ENCODE results near the gene GALNTL6. TPM values are rescaled to one million over a fixed set of nuclear protein-coding genes. Genes with fewer than 3 reads are reported as not detected.

The GALNTL6 gene
- total RNA-seq, 2 experiments from 2014 or later: not detected

DNA sequence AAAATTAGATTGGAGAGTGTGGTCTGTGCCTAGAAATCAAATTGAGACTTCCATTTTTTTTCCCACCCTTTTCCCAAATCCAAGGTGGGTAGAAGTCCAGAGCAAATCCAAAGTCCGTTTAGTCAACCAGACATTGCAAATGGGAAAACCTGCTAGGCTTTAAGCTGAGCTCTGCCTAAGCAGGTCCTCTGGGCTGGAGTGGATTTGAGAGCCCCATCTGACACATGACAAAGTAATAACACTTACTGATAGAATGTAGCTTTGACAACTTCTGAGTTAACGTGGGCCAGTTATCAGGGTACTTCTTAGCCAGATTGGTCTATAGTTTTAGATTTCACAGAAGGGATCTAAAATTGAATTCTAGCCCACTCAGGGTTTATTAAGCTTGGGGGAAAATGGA lies 242.3 kb downstream of the GALNTL6 start:
- Mint-ChIP-seq H3K4me1 (no peaks in the 10 kb centered on the region), H3K4me3 (no peak overlapping the region), H3K9me3 (peaks cover 3% of the 10 kb centered on the region), H3K27ac (no peak overlapping the region), H3K27me3 (no peaks in the 10 kb centered on the region), H3K36me3 (no peaks in the 10 kb centered on the region)
- DNase-seq (no peak), ATAC-seq (ENCODE audit: low read depth) (no peak)
- POLR2A ChIA-PET: no interaction called here

GRCh38 chr4:172061204-172061603 lies 248.0 kb downstream of the GALNTL6 start:
- Mint-ChIP-seq H3K27ac (no peak overlapping the region), H3K4me1 (no peaks in the 10 kb centered on the region), H3K4me3 (no peak overlapping the region), H3K36me3 (no peaks in the 10 kb centered on the region), H3K9me3 (peaks cover 2% of the 10 kb centered on the region), H3K27me3 (no peaks in the 10 kb centered on the region)
- POLR2A ChIA-PET: no interaction called here
- DNase-seq (no peak), ATAC-seq (ENCODE audit: low read depth) (no peak)

- no peaks in the 10 kb centered on the region for H3K36me3 Mint-ChIP-seq
- no peaks in the 10 kb centered on the region for H3K27me3 Mint-ChIP-seq
- DNase-seq (no peak), ATAC-seq (ENCODE audit: low read depth) (no peak)
- H3K27ac Mint-ChIP-seq: no peak overlapping the region
- no peaks in the 10 kb centered on the region for H3K9me3 Mint-ChIP-seq
- H3K4me1 Mint-ChIP-seq: no peaks in the 10 kb centered on the region
- no peak overlapping the region for H3K4me3 Mint-ChIP-seq
- POLR2A ChIA-PET: no interaction called here
These were observed 255.3 kb downstream of the GALNTL6 start for GRCh38 chr4:172068506-172068905.

- H3K4me1 Mint-ChIP-seq: no peaks in the 10 kb centered on the region
- H3K9me3 Mint-ChIP-seq: peaks cover 2% of the 10 kb centered on the region
- no peak overlapping the region for H3K4me3 Mint-ChIP-seq
- ATAC-seq (ENCODE audit: low read depth) (no peak), DNase-seq (no peak)
- POLR2A ChIA-PET: no interaction called here
- no peaks in the 10 kb centered on the region for H3K27me3 Mint-ChIP-seq
- no peak overlapping the region for H3K27ac Mint-ChIP-seq
- no peaks in the 10 kb centered on the region for H3K36me3 Mint-ChIP-seq
These were observed 260.4 kb downstream of the GALNTL6 start for GRCh38 chr4:172073590-172073989.

- DNase-seq (no peak), ATAC-seq (ENCODE audit: low read depth) (no peak)
- Mint-ChIP-seq H3K9me3 (peaks cover 1% of the 10 kb centered on the region), H3K4me1 (no peaks in the 10 kb centered on the region), H3K27me3 (no peaks in the 10 kb centered on the region), H3K4me3 (no peak overlapping the region), H3K27ac (no peak overlapping the region), H3K36me3 (no peaks in the 10 kb centered on the region)
- POLR2A ChIA-PET: no interaction called here
These were observed 270.1 kb downstream of the GALNTL6 start for GRCh38 chr4:172083272-172083671.

DNA sequence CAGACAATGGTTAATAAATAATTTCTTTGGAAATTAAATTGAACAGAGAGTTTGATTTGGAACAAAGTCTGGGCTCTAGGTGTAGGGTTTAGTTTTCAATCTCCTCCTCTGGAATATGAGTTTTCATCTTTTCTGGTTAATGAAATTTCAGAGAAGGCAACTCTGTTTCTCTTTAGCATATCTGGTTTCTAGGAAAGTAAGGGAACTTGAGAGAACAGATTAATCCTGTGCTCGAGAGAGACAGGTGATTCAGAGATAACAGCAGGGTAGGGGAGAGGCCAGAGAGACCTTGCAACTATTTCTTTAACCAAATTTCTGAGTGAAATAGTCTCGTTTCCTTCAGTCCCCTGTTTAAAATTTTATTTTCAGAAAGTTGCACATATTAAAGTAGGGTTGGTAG lies 275.4 kb downstream of the GALNTL6 start:
- DNase-seq (no peak), ATAC-seq (ENCODE audit: low read depth) (no peak)
- POLR2A ChIA-PET: no interaction called here
- no peak overlapping the region for H3K4me3 Mint-ChIP-seq
- H3K36me3 Mint-ChIP-seq: no peaks in the 10 kb centered on the region
- H3K4me1 Mint-ChIP-seq: no peaks in the 10 kb centered on the region
- peaks cover 1% of the 10 kb centered on the region for H3K9me3 Mint-ChIP-seq
- no peaks in the 10 kb centered on the region for H3K27me3 Mint-ChIP-seq
- no peak overlapping the region for H3K27ac Mint-ChIP-seq

- H3K9me3 Mint-ChIP-seq: peaks cover 1% of the 10 kb centered on the region
- H3K4me1 Mint-ChIP-seq: no peaks in the 10 kb centered on the region
- H3K36me3 Mint-ChIP-seq: no peaks in the 10 kb centered on the region
These were observed 282.0 kb downstream of the GALNTL6 start for GRCh38 chr4:172095161-172095560.

GRCh38 chr4:172096786-172097185 lies 283.6 kb downstream of the GALNTL6 start:
- Mint-ChIP-seq H3K9me3 (no peaks in the 10 kb centered on the region), H3K27me3 (no peaks in the 10 kb centered on the region), H3K36me3 (no peaks in the 10 kb centered on the region), H3K4me1 (no peaks in the 10 kb centered on the region), H3K27ac (no peak overlapping the region), H3K4me3 (no peak overlapping the region)
- ATAC-seq (ENCODE audit: low read depth): no peak
- POLR2A ChIA-PET: no interaction called here
- no peak for DNase-seq

More at GRCh38 chr4:172095161-172095560, 282.0 kb downstream of the GALNTL6 start:
- Mint-ChIP-seq H3K4me3 (no peak overlapping the region), H3K27ac (no peak overlapping the region), H3K27me3 (no peaks in the 10 kb centered on the region)
- ATAC-seq (ENCODE audit: low read depth) (no peak), DNase-seq (no peak)
- POLR2A ChIA-PET: no interaction called here

DNA sequence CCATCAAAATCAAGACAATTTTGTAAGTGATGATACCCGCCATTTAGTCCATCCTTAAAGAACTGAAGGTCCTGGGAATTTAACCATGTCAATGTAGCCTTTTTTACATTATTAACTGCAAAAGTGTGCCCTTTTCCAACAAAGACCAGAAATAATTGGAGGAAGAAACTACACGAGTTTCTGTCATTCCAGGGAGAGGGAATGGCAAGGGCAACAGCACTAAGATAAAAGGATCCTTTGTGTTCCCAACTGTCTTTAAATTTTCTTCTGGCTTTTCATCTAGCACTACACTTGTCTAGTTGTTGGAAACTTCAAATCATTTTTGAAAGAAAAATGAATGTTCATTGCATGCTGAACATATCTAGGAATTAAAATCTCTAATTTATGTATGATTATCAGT lies 286.2 kb downstream of the GALNTL6 start:
- no peaks in the 10 kb centered on the region for H3K9me3 Mint-ChIP-seq
- no peaks in the 10 kb centered on the region for H3K27me3 Mint-ChIP-seq
- H3K4me3 Mint-ChIP-seq: no peak overlapping the region
- DNase-seq (no peak), ATAC-seq (ENCODE audit: low read depth) (no peak)
- no peak overlapping the region for H3K27ac Mint-ChIP-seq
- no peaks in the 10 kb centered on the region for H3K36me3 Mint-ChIP-seq
- H3K4me1 Mint-ChIP-seq: no peaks in the 10 kb centered on the region
- POLR2A ChIA-PET: no interaction called here

GRCh38 chr4:172103456-172103855 lies 290.3 kb downstream of the GALNTL6 start:
- no peaks in the 10 kb centered on the region for H3K36me3 Mint-ChIP-seq
- H3K27me3 Mint-ChIP-seq: no peaks in the 10 kb centered on the region
- POLR2A ChIA-PET: no interaction called here
- no peaks in the 10 kb centered on the region for H3K9me3 Mint-ChIP-seq
- no peak overlapping the region for H3K4me3 Mint-ChIP-seq
- DNase-seq (no peak), ATAC-seq (ENCODE audit: low read depth) (no peak)
- H3K4me1 Mint-ChIP-seq: no peaks in the 10 kb centered on the region
- no peak overlapping the region for H3K27ac Mint-ChIP-seq

DNA sequence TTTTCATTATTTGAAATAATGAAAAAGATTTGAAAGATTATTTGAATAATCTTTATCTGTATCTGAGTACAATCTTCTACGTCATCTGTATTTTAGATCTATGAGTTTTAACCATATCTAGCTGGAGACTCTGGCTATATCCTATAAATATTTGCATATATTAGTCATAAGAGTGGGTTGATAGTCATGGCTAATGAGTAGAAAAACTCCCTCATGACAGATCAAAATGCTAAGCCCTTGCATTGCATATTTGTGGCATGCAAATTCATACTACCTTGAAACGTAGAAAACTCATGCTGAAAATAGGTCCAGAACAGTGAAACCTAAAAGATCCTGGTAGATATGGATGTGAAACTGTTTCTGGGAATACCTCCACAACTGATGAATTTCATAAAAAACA lies 291.3 kb downstream of the GALNTL6 start:
- DNase-seq (no peak), ATAC-seq (ENCODE audit: low read depth) (no peak)
- no peaks in the 10 kb centered on the region for H3K27me3 Mint-ChIP-seq
- H3K4me1 Mint-ChIP-seq: no peaks in the 10 kb centered on the region
- H3K4me3 Mint-ChIP-seq: no peak overlapping the region
- H3K36me3 Mint-ChIP-seq: no peaks in the 10 kb centered on the region
- H3K27ac Mint-ChIP-seq: no peak overlapping the region
- H3K9me3 Mint-ChIP-seq: no peaks in the 10 kb centered on the region
- POLR2A ChIA-PET: no interaction called here

- Mint-ChIP-seq H3K27me3 (no peaks in the 10 kb centered on the region), H3K4me1 (no peaks in the 10 kb centered on the region), H3K4me3 (no peak overlapping the region), H3K9me3 (no peaks in the 10 kb centered on the region), H3K27ac (no peak overlapping the region), H3K36me3 (no peaks in the 10 kb centered on the region)
- POLR2A ChIA-PET: no interaction called here
- ATAC-seq (ENCODE audit: low read depth) (no peak), DNase-seq (no peak)
These were observed 292.7 kb downstream of the GALNTL6 start for GRCh38 chr4:172105918-172106317.

GRCh38 chr4:172109466-172109865 lies 296.3 kb downstream of the GALNTL6 start:
- Mint-ChIP-seq H3K4me3 (no peak overlapping the region), H3K27ac (no peak overlapping the region), H3K9me3 (no peaks in the 10 kb centered on the region), H3K36me3 (no peaks in the 10 kb centered on the region), H3K27me3 (no peaks in the 10 kb centered on the region), H3K4me1 (no peaks in the 10 kb centered on the region)
- POLR2A ChIA-PET: no interaction called here
- no peak for DNase-seq
- ATAC-seq (ENCODE audit: low read depth): no peak

DNA sequence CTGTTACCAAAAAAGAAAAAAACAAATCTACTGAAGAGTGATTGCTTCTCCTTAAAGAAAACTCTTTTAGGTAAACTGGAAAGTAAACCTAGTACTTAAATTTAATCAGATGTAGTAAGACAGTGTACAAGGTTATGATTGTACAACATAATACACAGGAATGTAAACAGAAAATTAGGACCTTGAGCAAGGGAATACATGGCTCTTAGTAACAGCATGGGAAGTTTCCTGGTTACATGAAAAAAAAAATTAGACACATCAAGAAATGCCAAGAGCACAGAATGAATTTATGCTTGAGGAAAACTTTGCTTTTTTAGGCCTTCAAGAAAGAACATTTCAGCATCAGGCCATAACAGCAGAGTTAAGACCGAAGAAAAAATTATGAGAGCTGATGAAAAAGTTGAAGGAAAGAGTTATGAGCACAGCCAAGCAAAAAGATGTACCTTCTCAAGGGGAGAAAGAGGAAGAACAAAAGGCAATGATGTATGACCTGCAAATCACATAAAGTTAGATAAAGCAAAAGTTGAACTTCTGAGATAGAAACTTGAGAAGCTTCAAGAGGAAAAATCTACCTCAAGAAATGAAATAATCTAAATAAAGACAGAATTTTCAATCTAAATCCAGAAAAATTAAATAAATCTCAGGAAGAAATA lies 311.6 kb downstream of the GALNTL6 start:
- POLR2A ChIA-PET: no interaction called here
- no peaks in the 10 kb centered on the region for H3K4me1 Mint-ChIP-seq
- H3K9me3 Mint-ChIP-seq: peaks cover 1% of the 10 kb centered on the region
- no peaks in the 10 kb centered on the region for H3K36me3 Mint-ChIP-seq
- H3K4me3 Mint-ChIP-seq: no peak overlapping the region
- no peak for ATAC-seq (ENCODE audit: low read depth)
- H3K27me3 Mint-ChIP-seq: no peaks in the 10 kb centered on the region
- DNase-seq: no peak
- H3K27ac Mint-ChIP-seq: no peak overlapping the region

GRCh38 chr4:172125443-172125842 lies 312.2 kb downstream of the GALNTL6 start:
- POLR2A ChIA-PET: no interaction called here
- Mint-ChIP-seq H3K4me1 (no peaks in the 10 kb centered on the region), H3K36me3 (no peaks in the 10 kb centered on the region), H3K27me3 (no peaks in the 10 kb centered on the region), H3K9me3 (peaks cover 1% of the 10 kb centered on the region), H3K4me3 (no peak overlapping the region), H3K27ac (no peak overlapping the region)
- DNase-seq: no peak
- ATAC-seq (ENCODE audit: low read depth): no peak
